GM12872 (cell line): ENCODE measurements around the gene CYP46A1.

Experiments used
- TF ChIP-seq, protein P1 (sequence below): IDR thresholded peaks from 3 replicates; pipeline ENCODE4 v1.5.1; 2011; ENCODE audit warnings: low read depth, mild to moderate bottlenecking, low read length, moderate library complexity; ENCODE audit not compliant: insufficient read depth

Gene CYP46A1

DNA sequence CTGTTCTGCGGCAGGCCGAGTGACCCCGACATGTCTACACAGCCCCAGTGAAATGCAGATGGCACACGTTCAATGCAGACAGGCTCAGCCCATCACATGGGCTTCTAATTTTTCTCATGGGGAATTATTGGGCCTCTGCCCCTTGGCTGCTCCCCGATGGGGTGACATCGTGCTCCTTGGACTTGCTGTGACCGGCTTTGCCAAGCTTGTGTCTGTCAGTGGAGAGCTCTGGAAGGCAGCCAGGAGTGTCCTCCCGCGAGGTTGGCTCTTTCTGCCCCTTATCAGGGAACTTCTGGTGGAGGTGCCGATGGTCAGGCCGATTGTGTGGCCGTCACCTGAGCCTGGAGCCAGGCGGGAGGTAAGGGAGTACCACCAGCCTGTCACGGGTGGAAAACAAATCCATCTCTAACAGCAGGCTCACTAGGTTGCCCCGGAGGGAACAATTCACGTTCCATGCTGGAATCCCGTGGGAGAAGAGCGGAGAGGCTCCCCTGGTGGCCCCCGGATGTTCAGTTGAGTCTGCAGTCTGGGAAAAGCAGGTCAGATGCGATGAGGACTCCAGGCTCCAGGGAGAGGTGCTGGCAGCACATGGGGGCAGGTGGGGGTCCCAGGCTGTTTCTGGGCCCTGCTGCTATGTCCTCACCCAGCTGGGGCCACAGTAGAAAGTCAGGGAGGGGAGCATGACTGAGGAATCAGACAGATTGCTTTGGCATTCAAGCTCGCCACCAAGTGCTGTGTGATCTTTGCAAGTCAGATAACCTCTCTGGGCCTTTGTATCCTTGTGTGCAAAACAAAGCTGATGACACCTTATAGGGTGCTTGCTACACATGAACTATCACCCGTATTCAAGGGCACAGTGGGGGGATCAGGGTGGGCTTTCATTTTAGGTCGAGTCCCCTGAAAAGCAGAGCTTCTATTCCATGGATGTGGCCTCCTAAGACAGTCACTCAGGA is 65.9 kb downstream of the CYP46A1 start:
- TF ChIP-seq, protein P1, sequence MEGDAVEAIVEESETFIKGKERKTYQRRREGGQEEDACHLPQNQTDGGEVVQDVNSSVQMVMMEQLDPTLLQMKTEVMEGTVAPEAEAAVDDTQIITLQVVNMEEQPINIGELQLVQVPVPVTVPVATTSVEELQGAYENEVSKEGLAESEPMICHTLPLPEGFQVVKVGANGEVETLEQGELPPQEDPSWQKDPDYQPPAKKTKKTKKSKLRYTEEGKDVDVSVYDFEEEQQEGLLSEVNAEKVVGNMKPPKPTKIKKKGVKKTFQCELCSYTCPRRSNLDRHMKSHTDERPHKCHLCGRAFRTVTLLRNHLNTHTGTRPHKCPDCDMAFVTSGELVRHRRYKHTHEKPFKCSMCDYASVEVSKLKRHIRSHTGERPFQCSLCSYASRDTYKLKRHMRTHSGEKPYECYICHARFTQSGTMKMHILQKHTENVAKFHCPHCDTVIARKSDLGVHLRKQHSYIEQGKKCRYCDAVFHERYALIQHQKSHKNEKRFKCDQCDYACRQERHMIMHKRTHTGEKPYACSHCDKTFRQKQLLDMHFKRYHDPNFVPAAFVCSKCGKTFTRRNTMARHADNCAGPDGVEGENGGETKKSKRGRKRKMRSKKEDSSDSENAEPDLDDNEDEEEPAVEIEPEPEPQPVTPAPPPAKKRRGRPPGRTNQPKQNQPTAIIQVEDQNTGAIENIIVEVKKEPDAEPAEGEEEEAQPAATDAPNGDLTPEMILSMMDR = no peak

DNA sequence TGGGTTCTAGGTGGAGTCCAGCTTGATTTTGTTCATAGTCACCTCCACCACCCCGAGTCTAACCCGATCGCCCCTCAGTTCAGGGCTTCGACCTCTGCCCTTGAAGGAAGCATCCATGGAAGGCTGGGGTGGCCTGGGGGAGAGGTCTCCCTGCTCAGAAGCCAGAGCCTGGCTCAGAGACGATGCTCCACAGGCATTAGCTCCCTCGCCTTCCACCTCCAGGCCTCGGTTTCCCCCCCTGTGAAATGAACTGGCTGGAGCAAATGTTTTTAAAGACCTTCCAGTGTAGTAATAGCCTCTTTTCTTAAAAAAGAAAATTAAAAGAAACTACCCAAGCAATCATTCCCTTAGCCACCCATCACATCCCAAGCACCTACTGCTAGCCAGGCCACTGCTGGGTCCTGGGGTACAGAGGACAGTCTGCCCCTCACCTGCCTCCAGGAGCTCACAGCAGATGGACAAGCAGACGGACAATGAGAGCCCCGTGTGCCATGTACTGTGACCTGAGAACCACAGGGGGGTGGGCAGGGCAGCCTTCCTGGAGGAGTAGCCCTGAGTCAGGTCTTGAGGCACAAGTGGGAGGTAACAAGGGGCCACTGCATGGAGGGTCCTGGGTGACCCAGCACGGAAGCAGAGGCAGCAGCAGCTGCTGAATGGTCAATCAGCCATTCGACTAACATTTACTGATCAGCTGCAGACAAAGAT is 66.8 kb downstream of the CYP46A1 start:
- TF ChIP-seq, protein P1 = no peak

DNA sequence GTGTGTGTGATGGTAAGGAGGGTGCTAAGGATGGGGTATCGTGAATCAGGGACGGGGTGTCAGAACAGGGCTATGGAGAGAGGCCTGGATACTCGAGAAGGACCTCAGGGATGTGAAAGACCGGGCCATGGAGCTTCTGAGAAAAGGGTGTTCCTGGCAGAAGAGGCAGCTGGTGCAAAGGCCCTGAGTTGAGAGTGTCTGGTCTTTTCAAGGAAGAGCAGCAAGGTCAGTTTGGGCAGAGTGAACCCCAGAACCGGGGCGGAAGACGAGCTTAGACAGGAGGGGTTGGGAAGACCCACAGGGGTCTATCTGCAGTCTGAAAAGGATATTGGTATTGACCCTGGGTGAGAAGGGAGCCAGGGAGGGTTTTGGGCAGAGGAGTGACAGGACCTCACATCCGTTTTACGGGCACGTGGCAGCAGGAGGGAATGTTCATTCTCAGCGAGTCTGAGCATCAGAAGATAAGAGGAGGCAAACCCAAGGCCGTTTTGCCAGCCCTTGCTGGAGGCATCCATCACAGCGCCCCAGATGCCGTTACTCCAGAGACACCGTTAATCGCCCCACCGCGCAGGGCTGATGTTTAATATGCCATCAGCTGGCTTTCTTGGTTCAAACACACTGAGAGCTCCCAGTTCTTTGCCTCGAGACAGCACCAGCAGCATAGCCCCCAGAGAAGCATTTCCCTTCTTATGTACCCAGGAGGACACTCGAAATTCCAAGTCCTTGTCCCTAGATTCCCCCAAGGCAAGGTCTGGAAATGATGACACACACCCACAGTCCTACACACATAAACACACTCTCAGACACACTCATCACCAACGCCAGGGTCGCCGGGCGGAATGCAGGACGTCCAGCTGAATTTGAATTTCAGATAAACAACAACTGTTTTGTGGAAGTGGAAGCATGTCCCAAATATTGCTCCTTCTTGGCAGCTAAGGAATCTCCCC is 67.7 kb downstream of the CYP46A1 start:
- TF ChIP-seq, protein P1 = no peak

DNA sequence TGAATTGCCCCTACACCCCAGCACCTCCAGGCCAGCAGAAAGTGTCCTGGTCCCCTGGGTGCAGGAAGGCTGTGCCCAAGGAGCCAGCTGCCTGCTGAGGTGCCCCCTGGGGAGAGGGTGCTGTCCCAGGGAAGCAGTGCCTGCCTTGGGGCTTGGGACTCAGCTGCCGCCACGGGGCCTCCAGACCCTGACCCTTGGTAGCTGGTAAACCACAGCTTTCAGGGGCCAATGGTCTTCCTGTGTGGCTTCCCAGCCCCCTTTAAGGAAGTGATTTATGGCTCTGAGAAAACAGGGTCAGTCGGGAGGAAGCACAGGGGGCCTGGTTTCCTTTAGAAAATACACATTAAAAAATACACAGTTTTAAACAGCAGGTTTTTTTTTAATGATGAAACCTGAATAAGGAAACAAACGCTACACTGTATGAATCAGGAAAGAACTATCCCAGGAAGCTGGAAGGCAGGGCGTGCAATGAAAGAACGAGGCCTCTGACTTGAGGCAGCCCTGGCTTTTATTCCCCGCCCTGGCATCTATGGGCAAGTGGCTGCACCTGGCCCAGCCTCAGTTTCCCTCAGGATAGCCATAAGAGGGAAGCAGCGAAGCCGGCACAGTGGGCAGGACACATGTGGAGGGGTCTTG is 68.5 kb downstream of the CYP46A1 start:
- TF ChIP-seq, protein P1 = no peak

DNA sequence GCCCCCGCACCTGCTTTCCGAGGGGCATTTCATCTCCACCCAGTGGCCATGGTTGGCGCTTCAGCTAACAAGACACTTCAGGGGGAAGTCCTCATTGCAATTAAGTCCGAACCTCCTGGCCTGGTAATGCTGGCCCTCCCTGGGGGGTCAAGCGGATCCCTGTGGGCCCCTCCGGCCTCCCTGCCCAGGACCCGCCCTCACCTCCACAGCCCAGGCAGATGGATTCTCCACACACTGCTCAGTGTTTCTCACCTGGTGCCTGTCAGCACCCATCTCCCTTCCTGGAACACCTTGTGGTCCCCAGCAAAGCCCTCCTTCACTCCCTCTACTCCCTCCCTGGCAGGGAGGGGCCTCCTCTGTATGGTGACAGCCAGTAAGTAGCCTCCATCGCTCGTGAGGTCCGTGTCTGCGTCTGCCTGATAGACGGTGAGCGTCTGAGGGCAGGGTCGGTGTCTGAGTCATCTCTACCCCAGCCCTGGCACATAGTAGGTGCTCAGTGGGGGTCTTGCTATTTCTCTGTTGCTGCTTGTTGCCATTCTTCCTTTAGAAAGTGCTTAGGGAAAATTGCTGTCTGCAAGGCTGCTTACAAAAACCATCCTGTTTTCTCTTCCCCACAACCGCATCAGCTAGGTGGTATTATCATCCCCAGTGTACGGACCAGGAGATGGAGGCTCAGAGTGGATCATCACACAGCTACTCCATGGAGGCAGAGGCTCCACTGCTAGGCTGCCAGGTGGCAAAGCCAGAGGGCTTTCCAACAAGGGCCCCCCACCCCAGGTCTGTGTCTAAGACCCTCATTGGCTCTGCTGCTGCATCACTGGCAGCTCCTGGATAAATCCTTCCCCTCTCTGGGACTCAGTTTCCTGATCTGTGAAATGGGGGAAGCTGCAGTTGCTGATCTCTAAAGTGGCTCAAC is 69.4 kb downstream of the CYP46A1 start:
- TF ChIP-seq, protein P1 = 0 out of 3 replicates have a peak, but pooled peaks have one; percentile 7

DNA sequence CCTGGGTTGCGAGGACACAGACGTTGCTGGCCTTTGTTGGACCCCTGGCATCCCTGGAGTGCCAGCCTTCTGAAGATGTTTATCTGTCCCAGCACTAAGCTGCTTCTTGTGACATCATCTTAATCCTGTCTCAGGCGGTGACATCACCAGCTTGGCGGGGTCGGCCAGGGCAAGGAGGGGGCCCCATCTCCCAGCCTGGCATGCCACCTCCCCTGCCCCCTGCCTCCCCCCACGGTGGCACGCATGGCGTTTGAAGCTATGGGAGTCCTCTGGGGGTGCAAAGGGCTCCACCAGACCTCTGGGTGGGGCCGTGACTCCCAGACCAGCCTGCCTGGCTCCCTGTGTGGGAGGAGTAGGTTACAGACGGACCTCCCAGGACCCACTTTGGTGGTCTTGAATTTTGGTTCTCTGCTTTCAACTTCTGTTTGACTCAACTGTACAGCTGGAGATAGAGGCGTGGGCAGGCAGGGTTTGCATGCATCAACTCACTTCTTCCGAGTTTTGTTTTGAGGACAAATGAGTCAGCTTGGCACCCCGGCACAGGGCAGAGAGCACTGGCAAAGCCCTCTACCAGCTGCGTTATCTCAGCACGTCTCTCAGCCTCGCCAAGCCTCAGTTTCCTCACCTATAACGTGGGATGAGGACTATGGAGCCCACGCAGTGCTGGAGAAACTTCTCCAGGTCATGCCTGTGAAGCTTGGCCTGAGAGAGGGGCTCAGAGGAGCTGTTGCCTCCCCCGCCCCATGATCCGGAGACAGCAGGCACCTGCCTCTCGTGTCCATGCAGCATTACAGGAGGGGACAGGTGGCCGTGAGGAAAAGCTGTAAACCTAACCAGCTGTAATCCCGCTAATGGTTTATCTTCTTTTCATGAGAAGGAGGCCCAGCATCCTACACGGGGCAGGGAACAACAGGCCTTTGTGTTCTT is 70.3 kb downstream of the CYP46A1 start:
- TF ChIP-seq, protein P1 = no peak
